NCI-H2196 (cell line): Measurements from ENCODE around the gene OBSCN.
"Not testable (repeated sequence)": the region's sequence is repeated elsewhere in the genome, so short reads cannot be mapped to it uniquely, and the experiment has no call there.

ENCODE experiments used
- DNase-seq: peaks from one replicate; lab custom pipeline; 2025; ENCODE audit not compliant: unreplicated experiment; lab: John Stamatoyannopoulos, UW

The OBSCN gene

GRCh38 chr1:228171221-228171891 is 36.5 kb upstream of the OBSCN start:
- no peak for DNase-seq

GRCh38 chr1:228172591-228173527 is 35.0 kb upstream of the OBSCN start:
- DNase-seq = no peak

GRCh38 chr1:228173528-228174481 is 34.0 kb upstream of the OBSCN start:
- not testable (repeated sequence) for DNase-seq

GRCh38 chr1:228174482-228175315 is 33.1 kb upstream of the OBSCN start:
- no peak for DNase-seq

- no peak for DNase-seq
Observed at GRCh38 chr1:228175316-228176023, 32.4 kb upstream of the OBSCN start.

GRCh38 chr1:228176024-228176395 is 31.8 kb upstream of the OBSCN start:
- no peak for DNase-seq

GRCh38 chr1:228176461-228177182 is 31.2 kb upstream of the OBSCN start:
- DNase-seq = no peak

- no peak for DNase-seq
Observed at GRCh38 chr1:228177183-228177475, 30.7 kb upstream of the OBSCN start.

- no peak for DNase-seq
Observed at GRCh38 chr1:228177721-228178710, 29.8 kb upstream of the OBSCN start.

GRCh38 chr1:228178737-228179684 is 28.8 kb upstream of the OBSCN start:
- no peak for DNase-seq

GRCh38 chr1:228180271-228180958 is 27.4 kb upstream of the OBSCN start:
- no peak for DNase-seq

- DNase-seq = no peak
Observed at GRCh38 chr1:228180959-228181644, 26.7 kb upstream of the OBSCN start.

GRCh38 chr1:228181645-228182034 is 26.2 kb upstream of the OBSCN start:
- no peak for DNase-seq

GRCh38 chr1:228182296-228183030 is 25.4 kb upstream of the OBSCN start:
- DNase-seq = no peak

GRCh38 chr1:228184152-228184551 is 23.7 kb upstream of the OBSCN start:
- no peak for DNase-seq
